Measurements from ENCODE around the gene MFGE8.

Gene MFGE8

GRCh38 chr15:88897456-88898194 lies 15.6 kb downstream of the MFGE8 start:
- peak; percentile 80 for DNase-seq

- no peak for DNase-seq
These were observed 16.1 kb downstream of the MFGE8 start for GRCh38 chr15:88897142-88897455.

- no peak for DNase-seq
These were observed 16.7 kb downstream of the MFGE8 start for GRCh38 chr15:88896333-88897033.

GRCh38 chr15:88894819-88895767 lies 18.1 kb downstream of the MFGE8 start, which contains the start of gene HAPLN3:
Gene HAPLN3, minus strand, starts transcription at chr15:88895544. Its CDS starts 8,246 bp downstream, at chr15:88887298.
- DNase-seq: peak; percentile 70

- DNase-seq: peak; percentile 86
These were observed 18.8 kb downstream of the MFGE8 start for GRCh38 chr15:88894348-88894818.

GRCh38 chr15:88891540-88892254 lies 21.5 kb downstream of the MFGE8 start:
- no peak for DNase-seq

- DNase-seq: no peak
These were observed 22.7 kb downstream of the MFGE8 start for GRCh38 chr15:88890495-88890894.

GRCh38 chr15:88888719-88889118 lies 24.5 kb downstream of the MFGE8 start:
- DNase-seq: no peak

GRCh38 chr15:88887068-88887580 lies 26.1 kb downstream of the MFGE8 start:
- no peak for DNase-seq

- no peak for DNase-seq
These were observed 30.4 kb downstream of the MFGE8 start for GRCh38 chr15:88882785-88883184.

- DNase-seq: no peak
These were observed 31.4 kb downstream of the MFGE8 start for GRCh38 chr15:88881775-88882174.

GRCh38 chr15:88880944-88881740 lies 32.0 kb downstream of the MFGE8 start:
- no peak for DNase-seq

- peak; percentile 32 for DNase-seq
These were observed 34.4 kb downstream of the MFGE8 start for GRCh38 chr15:88878720-88879184.

GRCh38 chr15:88877906-88878305 lies 35.3 kb downstream of the MFGE8 start:
- no peak for DNase-seq

GRCh38 chr15:88877415-88877814 lies 35.8 kb downstream of the MFGE8 start:
- no peak for DNase-seq

- no peak for DNase-seq
These were observed 36.6 kb downstream of the MFGE8 start for GRCh38 chr15:88876573-88876972.

GRCh38 chr15:88874684-88875083 lies 38.5 kb downstream of the MFGE8 start:
- DNase-seq: no peak

- no peak for DNase-seq
These were observed 38.9 kb downstream of the MFGE8 start for GRCh38 chr15:88874275-88874674.

GRCh38 chr15:88873786-88874185 lies 39.4 kb downstream of the MFGE8 start:
- no peak for DNase-seq

- DNase-seq: no peak
These were observed 40.5 kb downstream of the MFGE8 start for GRCh38 chr15:88872706-88873105.

- DNase-seq: no peak
These were observed 41.1 kb downstream of the MFGE8 start for GRCh38 chr15:88872106-88872505.

Data from stimulated activated CD4-positive, alpha-beta T cell treated with anti-CD3 and anti-CD28 coated beads, Interleukin-4, amount 100 ng/mL, for 24 hours (primary cell).